ENCODE data around the gene ACADM. TPM values are rescaled to one million over a fixed set of nuclear protein-coding genes. Genes with fewer than 3 reads are reported as not detected.

The ACADM gene
- 28.0 and 30.9 TPM in 2 replicates for total RNA-seq

GRCh38 chr1:75724472-75725022, at the start of gene ACADM:
TSS of gene ACADM (plus strand) at chr1:75724709. CDS start at chr1:75724788, 79 bp downstream.

GRCh38 chr1:75785983-75786853, 61.7 kb downstream of the ACADM start, which contains the start of gene RABGGTB:
TSS of gene RABGGTB (plus strand) at chr1:75786256. CDS start at chr1:75786272, 16 bp downstream.

GRCh38 chr1:75796376-75797272, 72.1 kb downstream of the ACADM start, which contains the start of gene MSH4:
TSS of gene MSH4 (plus strand) at chr1:75796882. CDS start at chr1:75796986, 104 bp downstream.

Other genes with a start within 250 kb of the ACADM start
- gene SLC44A5, start 113.6 kb upstream of the ACADM start, total RNA-seq, result 2.5 and 3.1 TPM in 2 replicates
- gene RABGGTB, start 61.5 kb downstream of the ACADM start, total RNA-seq, result 139 and 143 TPM in 2 replicates
- gene MSH4, start 72.2 kb downstream of the ACADM start, total RNA-seq, result 0.34 and 1.1 TPM in 2 replicates
- not detected in 2 replicates for gene ASB17, start 207.7 kb downstream of the ACADM start, total RNA-seq

Data from nasal cavity respiratory epithelium epithelial cell of viscerocranial mucosa (primary cell).